Adrenal gland (tissue), 12 donors: ENCODE data around the gene IGSF6. TPM values are rescaled to one million over a fixed set of nuclear protein-coding genes. Genes with fewer than 3 reads are reported as not detected.

Experiments
- DNase-seq, 7 donors: peaks; one replicate each; pipeline ENCODE4 v3.0.0-alpha.2; 2019 to 2020
- H3K27ac ChIP-seq, 5 donors: fragments of 200-600 bp; sonication (generic) in 4 of 5; 1 replicate in 3 of 5; 2 replicates in 2 of 5; pipeline versions ENCODE4 v1.5.1 to v1.8.0; 2016 to 2020; ENCODE audit warnings: mild to moderate bottlenecking in 1 of 5
- H3K27me3 ChIP-seq: fragments of 200-600 bp; 2 replicates; pipeline ENCODE4 v1.8.0; 2021
- H3K36me3 ChIP-seq, 2 donors: fragments of 200-600 bp; replicated peaks in 1 of 2; 1 replicate in 1 of 2; 2 replicates in 1 of 2; pipeline versions ENCODE4 v1.5.1 to v1.8.0; 2018 to 2022
- H3K4me1 ChIP-seq, 2 donors: fragments of 200-600 bp; replicated peaks in 1 of 2; 1 replicate in 1 of 2; 2 replicates in 1 of 2; pipeline versions ENCODE4 v1.5.1 to v1.8.0; 2018 to 2021
- H3K4me3 ChIP-seq, 4 donors: fragments of 200-600 bp; sonication (generic) in 3 of 4; one replicate each; pipeline ENCODE4 v1.5.1; 2016 to 2018
- H3K9me3 ChIP-seq, 3 donors: fragments of 200-600 bp; sonication (generic) in 1 of 3; replicated peaks in 1 of 3; 1 replicate in 2 of 3; 2 replicates in 1 of 3; pipeline versions ENCODE4 v1.5.1 to v1.8.0; 2016 to 2021
- CTCF ChIP-seq, 6 experiments: fragments of 450-650 bp in 4 of 6; fragments of 200-600 bp in 2 of 6; sonication (generic) in 1 of 6; IDR thresholded peaks; 1 replicate in 5 of 6; 2 replicates in 1 of 6; pipeline versions ENCODE4 v1.5.1 to v1.8.0; 2016 to 2021; ENCODE audit warnings: antibody characterized with exemption in 6 of 6, mild to moderate bottlenecking in 2 of 6, moderate library complexity in 1 of 6
- POLR2A ChIP-seq, 2 donors: fragments of 450-650 bp; IDR thresholded peaks; one replicate each; pipeline ENCODE4 v1.6.1; 2017; ENCODE audit warnings: antibody characterized with exemption in 2 of 2, mild to moderate bottlenecking in 2 of 2, moderate library complexity in 1 of 2
- WGBS, 4 donors: extraction: QIAGEN DNeasy Blood & Tissue Kit in 2 of 4; methylation state at CpG; one replicate each; pipeline versions ENCODE4 v1.1.5 to v1.1.7; 2013 to 2017; 5-methylcytosine and 5-hydroxymethylcytosine counted together
- intact Hi-C, 2 donors: fragments of 100-400 bp; cut with DNase I; formaldehyde crosslinking; loops; one replicate each; pipeline versions ENCODE4 v1.14.1 to v1.15.0; 2022 to 2023
- polyA plus RNA-seq, 3 donors: library from polyadenylated mRNA; stranded (reverse); fragments of 200-250 nt in 2 of 3; fragments of 350-450 nt in 1 of 3; fragmentation: Illumina TruSeq in 1 of 3; extraction: RNeasy Lipid Tissue Mini Kit (QIAGEN cat#74804) in 1 of 3; gene quantifications; one replicate each; pipeline ENCODE4 v1.2.3, GENCODE V29; 2013 to 2014
- total RNA-seq, 9 donors: library from RNA; depleted of rRNA in 4 of 9; stranded (reverse); fragments of >200 nt in 4 of 9; fragments of 120-200 nt in 1 of 9; fragmentation: NEBNext Ultra II Directional in 1 of 9; extraction: Animal tissue kit (Norgen Biotek cat#: 25700) in 1 of 9; gene quantifications; one replicate each; pipeline versions ENCODE4 v1.1.0 to v1.2.4, GENCODE V29; 2013 to 2023
- donor health status: healthy with polysubstance abuse.
- donor health status: Bipolar disorder and iron deficiency.
- donor health status: DM: yes; HTN: yes; CAD: no.
- donor health status: DM: no; HTN: no; CAD: no.
- donor health status: DM: no; HTN: no; CAD: no.
- donor health status: DM: yes; HTN: yes; CAD: no.

Gene IGSF6
- total and polyA plus RNA-seq, 12 donors, result 3.3 to 35.6 (median 9.1) TPM

- no peak for DNase-seq
- H3K4me3 ChIP-seq, result no peak overlapping the region
- 44 to 70% (median 47%) methylated on average over 1 of the region's 1 CpG for WGBS, 4 donors
- intact Hi-C loops, result no loop called here
- peaks cover 10 to 47% of the 10 kb centered on the region in 2 donors for H3K4me1 ChIP-seq
- no peaks in the 10 kb centered on the region for H3K27me3 ChIP-seq
- no peak overlapping the region for H3K27ac ChIP-seq
- no peaks in the 10 kb centered on the region for H3K9me3 ChIP-seq
- TF ChIP-seq CTCF (IDR thresholded peaks at IDR 0.05), result no peak
- no peak for TF ChIP-seq POLR2A (IDR thresholded peaks at IDR 0.05)
- peaks cover 0 to 7% of the 10 kb centered on the region in 2 donors for H3K36me3 ChIP-seq
Observed at GRCh38 chr16:21625026-21625425, 27.4 kb downstream of the IGSF6 start.

- no peak for TF ChIP-seq CTCF (IDR thresholded peaks at IDR 0.05)
- TF ChIP-seq POLR2A (IDR thresholded peaks at IDR 0.05), result no peak
- Histone ChIP-seq H3K27ac (no peak overlapping the region), H3K4me1 (peaks cover 20 to 52% of the 10 kb centered on the region in 2 donors), H3K27me3 (no peaks in the 10 kb centered on the region), H3K4me3 (no peak overlapping the region), H3K36me3 (peaks cover 0 to 15% of the 10 kb centered on the region in 2 donors), H3K9me3 (no peaks in the 10 kb centered on the region)
- DNase-seq, result no peak
- intact Hi-C loops, result no loop called here
- 96 to 100% (median 96%) methylated on average over 1 of the region's 1 CpG for WGBS, 4 donors
Observed at GRCh38 chr16:21622545-21622944, 29.9 kb downstream of the IGSF6 start.

GRCh38 chr16:21620592-21620991 lies 31.8 kb downstream of the IGSF6 start:
- H3K27ac ChIP-seq, result no peak overlapping the region
- H3K27me3 ChIP-seq, result no peaks in the 10 kb centered on the region
- no peak for DNase-seq
- peaks cover 0 to 15% of the 10 kb centered on the region in 2 donors for H3K36me3 ChIP-seq
- peaks cover 10 to 33% of the 10 kb centered on the region in 2 donors for H3K4me1 ChIP-seq
- no peak overlapping the region for H3K4me3 ChIP-seq
- H3K9me3 ChIP-seq, result no peaks in the 10 kb centered on the region
- intact Hi-C loops, result no loop called here
- TF ChIP-seq CTCF (IDR thresholded peaks at IDR 0.05), result no peak
- no peak for TF ChIP-seq POLR2A (IDR thresholded peaks at IDR 0.05)

GRCh38 chr16:21619765-21620425 lies 32.5 kb downstream of the IGSF6 start:
- Histone ChIP-seq H3K9me3 (no peaks in the 10 kb centered on the region), H3K4me3 (no peak overlapping the region), H3K36me3 (peaks cover 0 to 9% of the 10 kb centered on the region in 2 donors), H3K4me1 (peaks cover 10 to 26% of the 10 kb centered on the region in 2 donors), H3K27me3 (no peaks in the 10 kb centered on the region), H3K27ac (peak overlapping the region in 2 of 5 donors; percentile 41 to 48)
- no peak for TF ChIP-seq CTCF (IDR thresholded peaks at IDR 0.05)
- peak in 1 of 2 donors; percentile 14 for TF ChIP-seq POLR2A (IDR thresholded peaks at IDR 0.05)
- DNase-seq, result no peak
- intact Hi-C loops, result no loop called here
- WGBS, 4 donors, result 72 to 84% (median 75%) methylated on average over 4 of the region's 4 CpGs
